ENCODE results near the gene MAGEB2. TPM values are rescaled to one million over a fixed set of nuclear protein-coding genes. Genes with fewer than 3 reads are reported as not detected.

Gene MAGEB2
- total RNA-seq, 2 experiments from 2014 or later = not detected

Other genes with a start within 250 kb of the MAGEB2 start
- not detected for gene MAGEB3, start 15.1 kb downstream of the MAGEB2 start, total RNA-seq
- gene MAGEB4, start 26.4 kb downstream of the MAGEB2 start, total RNA-seq = not detected
- not detected for gene MAGEB1, start 31.6 kb downstream of the MAGEB2 start, total RNA-seq
- gene NR0B1, start 93.8 kb downstream of the MAGEB2 start, total RNA-seq = not detected

All from activated CD8-positive, alpha-beta memory T cell treated with anti-CD3 and anti-CD28 coated beads for 36 hours (primary cell).